ENCODE measurements around the gene MUC22. TPM values are rescaled to one million over a fixed set of nuclear protein-coding genes. Genes with fewer than 3 reads are reported as not detected.

MUC22 gene
- total RNA-seq, 1 donor from 2014 or later: not detected

DNA sequence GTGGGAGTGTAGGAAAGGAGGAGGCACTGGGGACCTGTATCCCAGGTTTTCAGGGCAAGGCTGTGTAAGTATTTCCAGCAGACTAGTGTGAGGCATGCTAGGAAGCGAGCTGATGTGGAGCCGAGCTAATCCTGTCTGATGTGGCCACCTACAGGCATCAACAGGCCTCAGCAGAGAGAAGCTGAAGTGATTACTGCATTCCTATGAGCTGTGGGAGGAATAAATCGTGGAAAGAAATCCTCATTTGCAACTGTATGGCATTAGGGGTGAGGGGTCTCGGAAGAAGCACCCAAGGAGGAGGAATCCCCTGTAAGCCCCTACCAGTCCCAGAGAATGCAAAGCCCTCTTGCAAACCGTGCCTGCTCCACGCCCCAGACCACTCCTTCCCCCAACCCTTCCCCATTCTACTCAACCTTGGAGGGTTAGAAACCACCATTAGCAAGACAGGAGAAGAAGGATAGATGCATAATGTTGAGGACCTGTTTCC is 60.5 kb downstream of the MUC22 start:
- no peak for DNase-seq (ENCODE audit: extremely low read depth, low read depth, low spot score)

DNA sequence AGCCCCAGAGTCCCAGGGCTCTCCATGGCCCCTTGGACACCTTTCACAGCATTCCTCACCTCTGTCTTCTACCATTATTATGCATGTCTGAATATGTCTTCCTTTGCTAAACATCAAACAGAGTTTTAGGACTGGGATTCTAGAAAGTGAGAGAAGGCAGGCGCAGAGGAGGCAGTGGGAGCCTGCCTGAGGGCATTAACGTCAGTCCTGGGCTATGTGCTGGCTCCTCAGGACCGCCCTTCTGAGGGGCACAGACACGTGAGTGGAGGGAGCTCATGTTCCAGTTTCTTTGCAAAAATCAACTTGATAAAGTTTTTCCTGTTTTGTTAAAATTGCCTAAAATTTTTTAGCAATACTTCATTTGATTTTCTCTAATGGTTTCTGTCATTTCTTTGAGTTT is 64.1 kb downstream of the MUC22 start:
- no peak for DNase-seq (ENCODE audit: extremely low read depth, low read depth, low spot score)

DNA sequence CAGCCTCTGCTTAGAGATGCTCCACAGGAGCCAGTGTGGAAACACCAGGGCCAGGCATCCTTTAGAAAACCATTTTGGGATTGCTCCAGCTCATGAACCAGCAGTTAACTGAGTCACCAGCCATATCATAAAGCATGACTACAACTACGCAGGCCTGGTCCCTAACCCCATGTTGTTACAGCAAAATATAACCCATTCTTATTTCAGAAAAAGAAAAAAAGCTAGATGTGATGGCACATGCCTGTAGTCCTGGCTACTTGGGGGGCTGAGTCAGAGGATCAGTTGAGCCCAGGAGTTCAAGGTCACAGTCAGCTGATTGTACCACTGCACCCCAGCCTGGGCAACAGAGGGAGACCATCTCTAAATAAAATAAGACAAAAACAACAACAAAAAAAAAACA is 65.3 kb downstream of the MUC22 start:
- DNase-seq (ENCODE audit: extremely low read depth, low read depth, low spot score): no peak

DNA sequence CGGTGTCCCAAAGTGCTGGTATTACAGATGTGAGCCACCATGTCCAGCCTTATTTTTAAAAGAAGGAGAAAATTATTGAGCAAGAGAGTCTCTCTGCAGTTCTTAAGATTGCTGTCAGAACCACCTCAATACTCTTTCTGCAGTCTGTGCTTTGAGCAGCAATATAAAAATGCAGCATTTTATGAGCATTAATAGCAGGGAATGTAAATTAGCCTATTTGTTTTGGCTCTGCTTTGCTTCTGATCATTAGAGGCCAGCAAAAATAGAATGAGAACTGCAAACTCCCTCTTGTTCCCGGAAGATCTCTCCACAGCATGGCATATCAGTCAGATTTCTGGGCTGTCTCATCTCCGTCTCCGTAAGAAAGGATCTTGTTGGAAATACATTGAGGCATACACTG is 66.3 kb downstream of the MUC22 start:
- no peak for DNase-seq (ENCODE audit: extremely low read depth, low read depth, low spot score)

DNA sequence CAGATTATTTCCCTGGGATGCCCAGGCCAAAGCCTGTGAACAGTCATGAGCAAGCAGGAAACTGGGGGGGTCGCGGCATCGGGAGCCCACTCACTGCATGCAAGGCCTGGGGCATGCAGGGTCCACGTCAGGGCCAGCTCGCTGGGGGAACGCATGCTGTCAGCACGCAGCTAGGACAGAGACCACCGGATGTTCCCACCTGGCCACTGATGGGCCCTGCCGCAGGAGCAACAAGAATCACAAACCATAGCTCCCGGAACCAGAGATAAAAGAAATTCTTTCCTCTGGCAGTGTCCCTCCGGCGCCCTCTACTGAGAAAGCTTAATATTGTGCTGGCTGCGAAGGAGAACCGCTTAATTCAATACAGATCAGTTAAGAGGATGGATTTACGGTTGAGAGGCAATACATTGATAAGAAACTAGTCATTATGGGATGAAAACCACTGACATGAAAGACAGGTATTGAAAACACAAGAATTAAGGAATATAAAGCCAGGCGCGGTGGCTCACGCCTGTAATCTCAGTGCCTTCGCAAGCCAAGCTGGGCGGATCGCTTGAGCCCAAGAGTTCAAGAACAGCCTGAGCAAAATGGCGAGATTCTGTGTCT is 69.5 kb downstream of the MUC22 start:
- no peak for DNase-seq (ENCODE audit: extremely low read depth, low read depth, low spot score)

DNA sequence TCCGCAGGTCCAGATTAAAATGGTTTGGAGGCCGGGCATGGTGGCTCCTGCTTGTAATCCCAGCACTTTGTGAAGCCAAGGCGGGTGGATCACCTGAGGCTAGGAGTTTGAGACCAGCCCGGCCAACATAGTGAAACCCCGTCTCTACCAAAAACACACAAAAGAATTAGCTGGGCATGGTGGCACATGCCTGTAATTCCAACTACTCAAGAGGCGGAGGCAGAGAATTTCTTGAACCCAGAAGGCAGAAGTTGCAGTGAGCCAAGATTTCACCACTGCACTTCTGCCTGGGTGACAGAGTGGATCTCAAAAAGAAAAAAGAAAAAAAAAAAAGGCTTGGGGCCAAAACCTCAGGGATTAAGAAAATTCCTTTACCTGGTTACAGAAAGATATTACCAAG is 71.6 kb downstream of the MUC22 start:
- no peak for DNase-seq (ENCODE audit: extremely low read depth, low read depth, low spot score)

DNA sequence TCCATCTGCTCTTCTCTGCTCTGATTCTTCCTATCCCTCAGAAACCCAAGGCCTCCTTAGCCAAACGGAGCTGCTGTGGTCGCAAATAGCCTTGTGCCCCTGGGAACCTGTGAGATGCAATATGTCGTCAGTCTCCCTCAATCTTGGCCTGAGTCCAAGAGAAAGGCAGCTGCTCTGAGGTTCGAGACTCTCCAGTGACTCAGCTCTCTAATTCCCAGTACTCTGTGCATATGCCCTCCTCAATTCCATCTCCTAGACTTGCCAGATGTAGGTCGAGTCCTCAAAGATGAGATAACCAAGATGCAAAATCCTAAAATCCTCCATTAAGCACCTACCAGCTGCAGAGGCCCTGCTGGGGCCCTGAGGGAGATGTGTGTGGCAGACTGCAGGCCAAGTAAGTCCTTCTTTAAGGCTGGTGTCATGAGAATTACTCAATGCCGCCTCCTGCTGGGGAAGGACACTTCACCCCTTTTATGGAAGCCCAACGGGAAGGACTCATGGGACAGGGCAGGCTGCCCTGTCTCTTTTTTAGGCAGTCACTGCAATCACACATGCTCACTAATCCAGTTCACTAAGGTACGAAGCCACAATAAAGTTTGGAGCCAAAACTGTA is 73.6 kb downstream of the MUC22 start:
- no peak for DNase-seq (ENCODE audit: extremely low read depth, low read depth, low spot score)

Other genes with a start within 250 kb of the MUC22 start
- 9.1 and 18.7 TPM in 2 replicates for gene DDR1, start 126.0 kb upstream of the MUC22 start, total RNA-seq
- gene GTF2H4, start 102.3 kb upstream of the MUC22 start, total RNA-seq: 22.8 and 24.1 TPM in 2 replicates
- gene VARS2, start 96.2 kb upstream of the MUC22 start, total RNA-seq: 17.9 and 22.6 TPM in 2 replicates
- gene SFTA2, start 78.3 kb upstream of the MUC22 start, total RNA-seq: not detected in 2 replicates
- not detected in 2 replicates for gene MUCL3, start 69.5 kb upstream of the MUC22 start, total RNA-seq
- gene MUC21, start 26.8 kb upstream of the MUC22 start, total RNA-seq: not detected in 2 replicates
- not detected in 2 replicates for gene C6orf15, start 102.1 kb downstream of the MUC22 start, total RNA-seq
- gene PSORS1C1, start 104.3 kb downstream of the MUC22 start, total RNA-seq: 1.6 and 1.8 TPM in 2 replicates
- not detected in 2 replicates for gene CDSN, start 110.0 kb downstream of the MUC22 start, total RNA-seq
- not detected in 2 replicates for gene PSORS1C2, start 128.6 kb downstream of the MUC22 start, total RNA-seq
- gene CCHCR1, start 147.3 kb downstream of the MUC22 start, total RNA-seq: 9.3 and 13.8 TPM in 2 replicates
- 9.7 and 10.0 TPM in 2 replicates for gene TCF19, start 148.1 kb downstream of the MUC22 start, total RNA-seq
- not detected in 2 replicates for gene POU5F1, start 160.2 kb downstream of the MUC22 start, total RNA-seq

Data from glomerular endothelial cell (primary cell).